AG09319 (cell line): Measurements from ENCODE around the gene PRICKLE3.

Experiments
- DNase-seq: peaks from one replicate; pipeline ENCODE4 v3.0.0-alpha.2; 2010; ENCODE audit warnings: low read depth; ENCODE audit errors: extremely low read depth
- TF ChIP-seq, protein P1 (sequence below): IDR thresholded peaks from 2 replicates; pipeline ENCODE4 v1.5.1; 2011; ENCODE audit warnings: low read depth, mild to moderate bottlenecking, inconsistent platforms, low read length, moderate library complexity

PRICKLE3 gene

GRCh38 chrX:49189606-49190005, 3.4 kb upstream of the PRICKLE3 start:
- no peak for DNase-seq
- TF ChIP-seq, protein P1, sequence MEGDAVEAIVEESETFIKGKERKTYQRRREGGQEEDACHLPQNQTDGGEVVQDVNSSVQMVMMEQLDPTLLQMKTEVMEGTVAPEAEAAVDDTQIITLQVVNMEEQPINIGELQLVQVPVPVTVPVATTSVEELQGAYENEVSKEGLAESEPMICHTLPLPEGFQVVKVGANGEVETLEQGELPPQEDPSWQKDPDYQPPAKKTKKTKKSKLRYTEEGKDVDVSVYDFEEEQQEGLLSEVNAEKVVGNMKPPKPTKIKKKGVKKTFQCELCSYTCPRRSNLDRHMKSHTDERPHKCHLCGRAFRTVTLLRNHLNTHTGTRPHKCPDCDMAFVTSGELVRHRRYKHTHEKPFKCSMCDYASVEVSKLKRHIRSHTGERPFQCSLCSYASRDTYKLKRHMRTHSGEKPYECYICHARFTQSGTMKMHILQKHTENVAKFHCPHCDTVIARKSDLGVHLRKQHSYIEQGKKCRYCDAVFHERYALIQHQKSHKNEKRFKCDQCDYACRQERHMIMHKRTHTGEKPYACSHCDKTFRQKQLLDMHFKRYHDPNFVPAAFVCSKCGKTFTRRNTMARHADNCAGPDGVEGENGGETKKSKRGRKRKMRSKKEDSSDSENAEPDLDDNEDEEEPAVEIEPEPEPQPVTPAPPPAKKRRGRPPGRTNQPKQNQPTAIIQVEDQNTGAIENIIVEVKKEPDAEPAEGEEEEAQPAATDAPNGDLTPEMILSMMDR = no peak

- no peak for DNase-seq
- TF ChIP-seq, protein P1 = no peak
These were observed 2.4 kb upstream of the PRICKLE3 start for GRCh38 chrX:49188468-49189076.

- TF ChIP-seq, protein P1 = no peak
- DNase-seq = no peak
These were observed 1.4 kb upstream of the PRICKLE3 start for GRCh38 chrX:49187526-49187925.

DNA sequence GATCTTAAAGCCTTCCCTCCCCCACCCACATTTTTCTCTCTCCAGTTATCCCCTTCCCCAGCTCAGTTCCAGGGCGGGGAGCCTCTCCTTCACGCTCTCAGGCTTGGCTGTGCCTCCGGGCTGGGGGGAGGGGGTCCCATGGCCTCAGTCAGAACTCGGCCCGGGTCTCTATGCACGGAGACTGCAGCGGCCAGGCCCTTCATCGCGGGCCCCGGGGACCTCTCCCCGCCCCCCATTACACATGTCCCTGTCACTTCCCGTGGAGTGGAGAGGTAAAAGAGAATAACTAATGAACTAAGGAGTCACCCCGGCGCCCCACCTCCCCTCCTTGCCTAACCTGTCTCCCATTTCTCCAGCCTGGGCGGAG, 838 bp upstream of the PRICKLE3 start:
- no peak for DNase-seq
- TF ChIP-seq, protein P1 = no peak

GRCh38 chrX:49184294-49185281, 1.6 kb downstream of the PRICKLE3 start:
- peak; percentile 54 for DNase-seq
- TF ChIP-seq, protein P1 = no peak

- DNase-seq = no peak
- TF ChIP-seq, protein P1 = no peak
These were observed 2.4 kb downstream of the PRICKLE3 start for GRCh38 chrX:49183701-49184281.

DNA sequence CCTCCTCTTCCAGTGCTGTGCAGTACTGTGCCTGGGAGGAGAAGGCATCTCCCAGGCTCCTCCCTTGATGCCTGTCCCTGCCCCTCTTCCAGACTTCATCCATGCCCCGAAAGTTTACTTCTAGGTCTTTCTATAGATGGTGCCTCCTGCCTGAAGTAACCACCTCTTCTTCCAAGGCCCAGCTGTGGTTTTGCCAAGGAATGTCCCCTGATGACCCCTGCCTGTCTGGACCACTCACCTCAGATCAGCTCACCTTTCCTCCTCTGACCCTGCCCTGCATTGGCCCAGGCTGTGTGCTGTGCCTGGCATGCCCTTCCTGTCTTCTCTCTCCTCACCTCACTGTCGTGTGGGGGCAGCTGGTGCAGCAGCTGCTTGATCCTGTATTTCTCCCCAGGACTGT, 6.8 kb downstream of the PRICKLE3 start:
- TF ChIP-seq, protein P1 = no peak
- no peak for DNase-seq
